Uterus (tissue), 4 donors: ENCODE measurements around the gene UNC13A. TPM values are rescaled to one million over a fixed set of nuclear protein-coding genes. Genes with fewer than 3 reads are reported as not detected.

Experiments
- DNase-seq, 2 donors: peaks; one replicate each; pipeline ENCODE4 v3.0.0-alpha.2; 2019 to 2020
- H3K27ac ChIP-seq, 2 donors: fragments of 200-600 bp; sonication (generic); 1 replicate in 1 of 2; 2 replicates in 1 of 2; pipeline ENCODE4 v1.5.1; 2016 to 2018
- H3K27me3 ChIP-seq, 2 donors: fragments of 200-600 bp; sonication (generic); one replicate each; pipeline ENCODE4 v1.5.1; 2018 to 2019; ENCODE audit warnings: control low read depth in 1 of 2
- H3K36me3 ChIP-seq, 2 donors: fragments of 200-600 bp; sonication (generic); one replicate each; pipeline ENCODE4 v1.5.1; 2019; ENCODE audit warnings: control low read depth in 1 of 2
- H3K4me1 ChIP-seq, 2 donors: fragments of 200-600 bp; sonication (generic); one replicate each; pipeline ENCODE4 v1.5.1; 2018 to 2019; ENCODE audit warnings: control low read depth in 1 of 2
- H3K4me3 ChIP-seq, 2 donors: fragments of 200-600 bp; sonication (generic); 1 replicate in 1 of 2; 2 replicates in 1 of 2; pipeline ENCODE4 v1.5.1; 2018 to 2019; ENCODE audit warnings: mild to moderate bottlenecking in 1 of 2
- H3K9me3 ChIP-seq, 2 donors: fragments of 200-600 bp; sonication (generic); one replicate each; pipeline ENCODE4 v1.5.1; 2019; ENCODE audit warnings: control low read depth in 1 of 2
- POLR2A ChIP-seq, 2 donors: fragments of 450-650 bp; IDR thresholded peaks; one replicate each; pipeline ENCODE4 v1.6.1; 2016; ENCODE audit warnings: antibody characterized with exemption in 2 of 2, mild to moderate bottlenecking in 1 of 2, moderate library complexity in 1 of 2
- intact Hi-C: fragments of 100-400 bp; cut with DNase I; formaldehyde crosslinking; loops from one replicate; pipeline ENCODE4 v1.15.1; 2023; ENCODE audit warnings: low total_unique reads
- total RNA-seq, 4 donors: library from RNA; depleted of rRNA in 3 of 4; stranded (reverse); fragments of >200 nt in 3 of 4; gene quantifications; one replicate each; pipeline versions ENCODE4 v1.1.0 to v1.2.4, GENCODE V29; 2014 to 2023
- TF ChIP-seq, protein P1 (sequence below), 4 experiments: fragments of 200-600 bp in 2 of 4; fragments of 450-650 bp in 2 of 4; sonication (generic) in 2 of 4; IDR thresholded peaks; one replicate each; pipeline ENCODE4 v1.5.1; 2016 to 2019; ENCODE audit warnings: antibody characterized with exemption in 4 of 4, mild to moderate bottlenecking in 2 of 4, moderate library complexity in 1 of 4
- donor health status: DM: yes; HTN: yes; CAD: no.

The UNC13A gene
- total RNA-seq, 4 donors from 2014 or later, result 0.21 to 0.35 (median 0.29) TPM; not detected in 1

DNA sequence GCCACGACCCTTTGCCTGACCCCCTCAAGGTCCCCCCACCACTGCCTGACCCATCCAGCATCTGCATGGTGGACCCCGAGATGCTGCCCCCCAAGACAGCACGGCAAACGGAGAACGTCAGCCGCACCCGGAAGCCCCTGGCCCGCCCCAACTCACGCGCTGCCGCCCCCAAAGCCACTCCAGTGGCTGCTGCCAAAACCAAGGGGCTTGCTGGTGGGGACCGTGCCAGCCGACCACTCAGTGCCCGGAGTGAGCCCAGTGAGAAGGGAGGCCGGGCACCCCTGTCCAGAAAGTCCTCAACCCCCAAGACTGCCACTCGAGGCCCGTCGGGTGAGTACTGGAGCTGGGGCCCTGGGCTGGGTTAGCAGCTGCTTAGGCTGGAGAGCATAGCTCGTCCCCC is 39.7 kb upstream of the UNC13A start:
- no peak for DNase-seq
- intact Hi-C loops, result no loop called here
- Histone ChIP-seq H3K27me3 (no peaks in the 10 kb centered on the region), H3K4me1 (no peaks in the 10 kb centered on the region), H3K4me3 (no peak overlapping the region), H3K9me3 (no peaks in the 10 kb centered on the region), H3K27ac (no peak overlapping the region), H3K36me3 (no peaks in the 10 kb centered on the region)
- TF ChIP-seq POLR2A (IDR thresholded peaks at IDR 0.05), result no peak
- TF ChIP-seq, protein P1, sequence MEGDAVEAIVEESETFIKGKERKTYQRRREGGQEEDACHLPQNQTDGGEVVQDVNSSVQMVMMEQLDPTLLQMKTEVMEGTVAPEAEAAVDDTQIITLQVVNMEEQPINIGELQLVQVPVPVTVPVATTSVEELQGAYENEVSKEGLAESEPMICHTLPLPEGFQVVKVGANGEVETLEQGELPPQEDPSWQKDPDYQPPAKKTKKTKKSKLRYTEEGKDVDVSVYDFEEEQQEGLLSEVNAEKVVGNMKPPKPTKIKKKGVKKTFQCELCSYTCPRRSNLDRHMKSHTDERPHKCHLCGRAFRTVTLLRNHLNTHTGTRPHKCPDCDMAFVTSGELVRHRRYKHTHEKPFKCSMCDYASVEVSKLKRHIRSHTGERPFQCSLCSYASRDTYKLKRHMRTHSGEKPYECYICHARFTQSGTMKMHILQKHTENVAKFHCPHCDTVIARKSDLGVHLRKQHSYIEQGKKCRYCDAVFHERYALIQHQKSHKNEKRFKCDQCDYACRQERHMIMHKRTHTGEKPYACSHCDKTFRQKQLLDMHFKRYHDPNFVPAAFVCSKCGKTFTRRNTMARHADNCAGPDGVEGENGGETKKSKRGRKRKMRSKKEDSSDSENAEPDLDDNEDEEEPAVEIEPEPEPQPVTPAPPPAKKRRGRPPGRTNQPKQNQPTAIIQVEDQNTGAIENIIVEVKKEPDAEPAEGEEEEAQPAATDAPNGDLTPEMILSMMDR (IDR thresholded peaks at IDR 0.05), result no peak

- Histone ChIP-seq H3K27me3 (no peaks in the 10 kb centered on the region), H3K4me3 (no peak overlapping the region), H3K36me3 (no peaks in the 10 kb centered on the region), H3K9me3 (no peaks in the 10 kb centered on the region), H3K27ac (no peak overlapping the region), H3K4me1 (no peaks in the 10 kb centered on the region)
- DNase-seq, result no peak
- TF ChIP-seq, protein P1 (IDR thresholded peaks at IDR 0.05), result no peak
- TF ChIP-seq POLR2A (IDR thresholded peaks at IDR 0.05), result no peak
- intact Hi-C loops, result no loop called here
Observed at GRCh38 chr19:17726964-17727773, 39.0 kb upstream of the UNC13A start.

DNA sequence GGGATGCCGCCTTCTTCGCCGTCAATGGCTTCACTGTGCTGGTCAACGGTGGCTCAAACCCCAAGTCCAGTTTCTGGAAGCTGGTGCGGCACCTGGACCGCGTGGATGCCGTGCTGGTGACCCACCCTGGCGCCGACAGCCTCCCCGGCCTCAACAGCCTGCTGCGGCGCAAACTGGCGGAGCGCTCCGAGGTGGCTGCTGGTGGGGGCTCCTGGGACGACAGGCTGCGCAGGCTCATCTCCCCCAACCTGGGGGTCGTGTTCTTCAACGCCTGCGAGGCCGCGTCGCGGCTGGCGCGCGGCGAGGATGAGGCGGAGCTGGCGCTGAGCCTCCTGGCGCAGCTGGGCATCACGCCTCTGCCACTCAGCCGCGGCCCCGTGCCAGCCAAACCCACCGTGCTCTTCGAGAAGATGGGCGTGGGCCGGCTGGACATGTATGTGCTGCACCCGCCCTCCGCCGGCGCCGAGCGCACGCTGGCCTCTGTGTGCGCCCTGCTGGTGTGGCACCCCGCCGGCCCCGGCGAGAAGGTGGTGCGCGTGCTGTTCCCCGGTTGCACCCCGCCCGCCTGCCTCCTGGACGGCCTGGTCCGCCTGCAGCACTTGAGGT is 38.1 kb upstream of the UNC13A start:
- intact Hi-C loops, result no loop called here
- no peaks in the 10 kb centered on the region for H3K27me3 ChIP-seq
- DNase-seq, result no peak
- H3K27ac ChIP-seq, result no peak overlapping the region
- no peak for TF ChIP-seq POLR2A (IDR thresholded peaks at IDR 0.05)
- TF ChIP-seq, protein P1 (IDR thresholded peaks at IDR 0.05), result no peak
- H3K36me3 ChIP-seq, result no peaks in the 10 kb centered on the region
- H3K4me1 ChIP-seq, result peaks cover 0 to 7% of the 10 kb centered on the region in 2 donors
- no peaks in the 10 kb centered on the region for H3K9me3 ChIP-seq
- H3K4me3 ChIP-seq, result no peak overlapping the region

- Histone ChIP-seq H3K27me3 (no peaks in the 10 kb centered on the region), H3K36me3 (no peaks in the 10 kb centered on the region), H3K27ac (no peak overlapping the region), H3K4me1 (peaks cover 0 to 12% of the 10 kb centered on the region in 2 donors), H3K9me3 (no peaks in the 10 kb centered on the region), H3K4me3 (no peak overlapping the region)
- DNase-seq, result no peak
- TF ChIP-seq, protein P1 (IDR thresholded peaks at IDR 0.05), result no peak
- TF ChIP-seq POLR2A (IDR thresholded peaks at IDR 0.05), result no peak
- intact Hi-C loops, result no loop called here
Observed at GRCh38 chr19:17725422-17726078, 37.4 kb upstream of the UNC13A start.

DNA sequence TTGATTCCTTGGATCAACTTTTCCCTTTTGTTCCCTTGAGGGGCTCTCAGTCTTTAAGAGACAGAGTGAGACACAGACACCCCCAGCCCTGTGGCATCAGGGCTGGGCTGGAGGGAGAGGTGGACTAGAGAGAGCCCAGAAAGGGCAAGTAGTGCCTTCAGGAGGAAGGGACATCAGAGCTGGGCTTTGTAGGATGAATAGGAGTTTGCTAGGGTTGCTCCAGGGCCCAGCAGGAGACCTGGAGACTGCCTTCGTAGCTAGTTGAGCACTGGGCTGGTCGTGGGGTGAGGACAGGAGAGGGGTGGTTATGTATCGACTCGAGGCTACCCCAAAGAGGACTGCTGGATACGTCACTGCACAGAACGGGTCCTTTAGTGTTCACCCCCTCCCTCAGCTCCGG is 36.5 kb upstream of the UNC13A start:
- H3K36me3 ChIP-seq, result no peaks in the 10 kb centered on the region
- DNase-seq, result no peak

More for the DNA sequence above, 36.5 kb upstream of the UNC13A start:
- intact Hi-C loops, result no loop called here
- Histone ChIP-seq H3K27ac (no peak overlapping the region), H3K4me1 (peaks cover 0 to 15% of the 10 kb centered on the region in 2 donors), H3K27me3 (no peaks in the 10 kb centered on the region), H3K9me3 (no peaks in the 10 kb centered on the region), H3K4me3 (no peak overlapping the region)
- TF ChIP-seq, protein P1 (IDR thresholded peaks at IDR 0.05), result no peak
- TF ChIP-seq POLR2A (IDR thresholded peaks at IDR 0.05), result no peak
